C4-2B (cell line): ENCODE results near the gene COX5B.

Source experiments
- CTCF ChIP-seq: fragments of 450-650 bp; conservative IDR thresholded peaks from 2 replicates; pipeline ENCODE4 v1.5.1; 2017; ENCODE audit warnings: mild to moderate bottlenecking
- ZFX ChIP-seq: fragments of 450-650 bp; IDR thresholded peaks from 2 replicates; pipeline ENCODE4 v1.6.1; 2017

GRCh38 chr2:97671526-97671925 is 25.7 kb downstream of the COX5B start:
- TF ChIP-seq CTCF (no peak), ZFX (no peak)
